ENCODE data around the gene DNAH1.
A peak's percentile ranks its signal among the peaks of the same experiment; 100 is the strongest.

The DNAH1 gene

GRCh38 chr3:52406791-52407510, 90.8 kb downstream of the DNAH1 start:
- DNase-seq: no peak

- no peak for DNase-seq
Measured at GRCh38 chr3:52407779-52408178, 91.7 kb downstream of the DNAH1 start.

- DNase-seq: no peak
Measured at GRCh38 chr3:52408466-52408865, 92.3 kb downstream of the DNAH1 start.

GRCh38 chr3:52415800-52416199, 99.7 kb downstream of the DNAH1 start:
- no peak for DNase-seq

GRCh38 chr3:52420388-52420787, 104.3 kb downstream of the DNAH1 start:
- no peak for DNase-seq

- DNase-seq: no peak
Measured at GRCh38 chr3:52422669-52423068, 106.5 kb downstream of the DNAH1 start.

GRCh38 chr3:52423173-52423572, 107.1 kb downstream of the DNAH1 start:
- DNase-seq: no peak

GRCh38 chr3:52428151-52429005, 112.3 kb downstream of the DNAH1 start:
- DNase-seq: peak; percentile 12

GRCh38 chr3:52429031-52429430, 112.9 kb downstream of the DNAH1 start:
- DNase-seq: no peak

GRCh38 chr3:52429779-52430415, 113.8 kb downstream of the DNAH1 start:
- no peak for DNase-seq

GRCh38 chr3:52430416-52430810, 114.3 kb downstream of the DNAH1 start:
- no peak for DNase-seq

GRCh38 chr3:52431459-52432223, 115.5 kb downstream of the DNAH1 start:
- no peak for DNase-seq

GRCh38 chr3:52432225-52432624, 116.1 kb downstream of the DNAH1 start:
- DNase-seq: no peak

- no peak for DNase-seq
Measured at GRCh38 chr3:52432691-52433141, 116.6 kb downstream of the DNAH1 start.

GRCh38 chr3:52433328-52433995, 117.3 kb downstream of the DNAH1 start:
- DNase-seq: no peak

GRCh38 chr3:52433996-52434479, 117.9 kb downstream of the DNAH1 start:
- DNase-seq: no peak

- DNase-seq: no peak
Measured at GRCh38 chr3:52434491-52435115, 118.5 kb downstream of the DNAH1 start.

- DNase-seq: no peak
Measured at GRCh38 chr3:52435246-52436101, 119.4 kb downstream of the DNAH1 start.

GRCh38 chr3:52436500-52437149, 120.5 kb downstream of the DNAH1 start:
- DNase-seq: no peak
